Fibroblast of peridontal ligament (primary cell): ENCODE data around the gene DKC1.
"Not testable (repeated sequence)": the region's sequence is repeated elsewhere in the genome, so short reads cannot be mapped to it uniquely, and the experiment has no call there.

Experiments used
- DNase-seq: peaks from one replicate; pipeline ENCODE4 v3.0.0-alpha.2; 2010; ENCODE audit errors: extremely low read depth

Gene DKC1

GRCh38 chrX:154818916-154819770 lies 56.5 kb downstream of the DKC1 start:
- DNase-seq = no peak

GRCh38 chrX:154819771-154820341 lies 57.2 kb downstream of the DKC1 start:
- DNase-seq = no peak

DNA sequence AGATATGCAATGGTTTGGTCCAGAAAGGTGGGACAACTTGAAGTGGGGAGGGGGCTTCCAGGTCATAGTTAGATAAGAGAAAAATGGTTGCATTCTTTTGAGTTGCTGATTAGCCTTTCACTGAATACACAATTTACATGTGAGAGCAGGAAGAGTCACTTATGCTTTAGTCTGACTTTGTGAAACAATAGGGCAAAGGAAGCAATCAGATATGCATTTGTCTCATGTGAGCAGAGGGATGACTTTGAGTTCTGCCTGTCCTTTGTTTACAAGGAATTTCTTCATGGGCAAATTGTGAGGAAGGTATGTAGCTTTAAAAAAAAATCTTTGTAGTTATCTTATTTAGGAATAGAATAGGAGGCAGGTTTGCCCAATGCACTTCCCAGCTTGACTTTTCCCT lies 58.9 kb downstream of the DKC1 start:
- no peak for DNase-seq

DNA sequence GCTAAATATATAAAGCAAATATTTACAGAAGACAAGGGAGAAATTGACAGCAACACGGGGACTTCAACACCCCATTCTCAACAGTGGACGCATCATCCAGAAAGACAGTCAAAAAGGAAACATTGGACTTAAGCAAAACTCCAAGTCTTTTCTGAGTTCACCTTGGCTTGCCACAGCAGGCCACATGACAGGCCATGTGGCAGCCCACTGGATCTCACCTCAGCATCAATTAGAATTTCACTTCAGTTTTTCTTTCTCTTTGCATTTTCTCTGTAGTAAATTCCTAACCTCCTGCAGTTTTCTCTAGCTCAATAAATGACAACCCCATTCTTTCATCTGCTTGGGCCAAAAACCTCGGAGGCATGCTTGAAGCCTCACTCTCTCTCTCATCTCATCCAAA lies 59.4 kb downstream of the DKC1 start:
- DNase-seq = no peak

- no peak for DNase-seq
Measured at GRCh38 chrX:154824638-154825037, 62.0 kb downstream of the DKC1 start.

DNA sequence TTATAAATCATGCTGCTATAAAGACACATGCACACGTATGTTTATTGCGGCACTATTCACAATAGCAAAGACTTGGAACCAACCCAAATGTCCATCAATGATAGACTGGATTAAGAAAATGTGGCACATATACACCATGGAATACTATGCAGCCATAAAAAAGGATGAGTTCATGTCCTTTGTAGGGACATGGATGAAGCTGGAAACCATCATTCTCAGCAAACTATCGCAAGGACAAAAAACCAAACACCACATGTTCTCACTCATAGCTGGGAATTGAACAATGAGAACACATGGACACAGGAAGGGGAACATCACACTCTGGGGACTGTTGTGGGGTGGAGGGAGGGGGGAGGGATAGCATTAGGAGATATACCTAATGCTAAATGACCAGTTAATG lies 62.9 kb downstream of the DKC1 start:
- not testable (repeated sequence) for DNase-seq
